ENCODE results near the gene NXPH4. TPM values are rescaled to one million over a fixed set of nuclear protein-coding genes. Genes with fewer than 3 reads are reported as not detected.

NXPH4 gene
- total RNA-seq, 2 experiments from 2014 or later, result 5.3 to 10.5 TPM

GRCh38 chr12:57227315-57228115 is 10.9 kb downstream of the NXPH4 start:
- Histone ChIP-seq H3K79me2 (ENCODE audit: insufficient read depth, low read depth, low read length) (peaks cover 22% of the 10 kb centered on the region), H3K4me3 (ENCODE audit: low read depth, low read length, poor library complexity, severe bottlenecking) (peak overlapping the region; percentile 56), H3K9me3 (ENCODE audit: low read length) (no peaks in the 10 kb centered on the region), H4K20me1 (ENCODE audit: insufficient read depth, low read length) (peaks cover 9% of the 10 kb centered on the region; the same call in 1 of the 2 replicates), H3K4me1 (ENCODE audit: insufficient read depth, low read length, poor library complexity, severe bottlenecking) (peaks cover 60% of the 10 kb centered on the region), H3K36me3 (ENCODE audit: insufficient read depth, low read length) (peaks cover 24% of the 10 kb centered on the region), H2AFZ (ENCODE audit: low read length) (peak overlapping the region; percentile 65), H3K9me2 (ENCODE audit: insufficient read depth, low read length) (no peaks in the 10 kb centered on the region), H3K27ac (ENCODE audit: low read depth, low read length, poor library complexity, severe bottlenecking) (peak overlapping the region; percentile 36), H3K4me2 (ENCODE audit: low read length) (peak overlapping the region; percentile 88)
- DNase-seq (ENCODE audit: low spot score), result no peak
- ChIA-PET CTCF (ENCODE audit: unreplicated experiment) (interaction anchor here (0.6 to 0.9 kb wide), 3 partner anchors 13 to 16 kb away, joined by 3 to 5 read pairs (median 4); no protein-coding TSS in a partner anchor), POLR2A (interaction anchor here (0.6 to 3.1 kb wide), 8 partner anchors 9 to 100 kb away, joined by 3 to 19 read pairs (median 6); partner anchors contain the start of gene NXPH4)
- BruUV-seq (replicated peaks), result no TSS peak
- TF ChIP-seq EZH2phosphoT487 (IDR thresholded peaks at IDR 0.05; ENCODE audit: borderline replicate concordance, low read depth, low read length), result no peak
- no peak for TF ChIP-seq CTCF (conservative IDR thresholded peaks at IDR 0.05; ENCODE audit: low read length)
- intact Hi-C loops (cut with micrococcal nuclease; ENCODE audit: unreplicated experiment), result no loop called here

- ChIA-PET CTCF (ENCODE audit: unreplicated experiment) (interaction anchor here (0.6 to 2.7 kb wide), 6 partner anchors 10 to 18 kb away, joined by 3 to 18 read pairs (median 8); no protein-coding TSS in a partner anchor), POLR2A (interaction anchor here (0.6 to 4.7 kb wide), 13 partner anchors 10 to 1256 kb away, joined by 3 to 69 read pairs (median 3); partner anchors contain the start of genes CYP27B1, INHBE and RAB5B)
- intact Hi-C loops (cut with micrococcal nuclease; ENCODE audit: unreplicated experiment), result loop anchor here (1.0 kb wide), 1 partner anchor 13 kb away; the partner anchor contains the start of gene NXPH4
- TSS peak; percentile 92 for BruUV-seq (replicated peaks)
- H3K79me2 ChIP-seq (ENCODE audit: insufficient read depth, low read depth, low read length), result peaks cover 22% of the 10 kb centered on the region
- H3K4me3 ChIP-seq (ENCODE audit: low read depth, low read length, poor library complexity, severe bottlenecking), result peak overlapping the region; percentile 83
- no peaks in the 10 kb centered on the region for H3K9me2 ChIP-seq (ENCODE audit: insufficient read depth, low read length)
- peaks cover 40% of the 10 kb centered on the region for H3K36me3 ChIP-seq (ENCODE audit: insufficient read depth, low read length)
- H3K9me3 ChIP-seq (ENCODE audit: low read length), result no peaks in the 10 kb centered on the region
- H3K4me2 ChIP-seq (ENCODE audit: low read length), result peak overlapping the region; percentile 91
- TF ChIP-seq EZH2phosphoT487 (IDR thresholded peaks at IDR 0.05; ENCODE audit: borderline replicate concordance, low read depth, low read length) (no peak), CTCF (conservative IDR thresholded peaks at IDR 0.05; ENCODE audit: low read length) (no peak)
- peaks cover 14% of the 10 kb centered on the region; the same call in 1 of the 2 replicates for H4K20me1 ChIP-seq (ENCODE audit: insufficient read depth, low read length)
- H2AFZ ChIP-seq (ENCODE audit: low read length), result peak overlapping the region; percentile 83
- peaks cover 60% of the 10 kb centered on the region for H3K4me1 ChIP-seq (ENCODE audit: insufficient read depth, low read length, poor library complexity, severe bottlenecking)
- peak overlapping the region; percentile 61 for H3K27ac ChIP-seq (ENCODE audit: low read depth, low read length, poor library complexity, severe bottlenecking)
- peak; percentile 50 for DNase-seq (ENCODE audit: low spot score)
Measured at GRCh38 chr12:57229046-57229633, 12.5 kb downstream of the NXPH4 start.
